Keratinocyte (primary cell): Measurements from ENCODE around the gene SCAPER. TPM values are rescaled to one million over a fixed set of nuclear protein-coding genes. Genes with fewer than 3 reads are reported as not detected.

Experiments
- DNase-seq: peaks from one replicate; pipeline ENCODE4 v3.0.0-alpha.2; 2011; ENCODE audit warnings: low read depth, missing footprints, low spot score
- FAIRE-seq: peaks from 2 replicates; lab custom pipeline; 2011; peaks lifted over from hg19 to GRCh38; lab: Jason Lieb, UNC
- H2AFZ ChIP-seq: 2 replicates; pipeline ENCODE4 v1.6.0; 2012; ENCODE audit warnings: low read length, control low read depth, inconsistent platforms; ENCODE audit not compliant: control insufficient read depth
- H3K27ac ChIP-seq: 2 replicates; pipeline ENCODE4 v1.5.1; 2011; ENCODE audit warnings: low read length; ENCODE audit not compliant: control insufficient read depth, insufficient read depth
- H3K27me3 ChIP-seq: 3 replicates; pipeline ENCODE4 v1.6.0; 2011; ENCODE audit warnings: low read length; ENCODE audit not compliant: control insufficient read depth, insufficient read depth; ENCODE audit errors: extremely low read depth
- H3K36me3 ChIP-seq, 2 experiments: 2 replicates in 1 of 2; 3 replicates in 1 of 2; pipeline ENCODE4 v1.5.1; 2011; ENCODE audit warnings: low read length in 2 of 2, mild to moderate bottlenecking in 1 of 2; ENCODE audit not compliant: control insufficient read depth in 2 of 2, insufficient read depth in 2 of 2; ENCODE audit errors: extremely low read depth in 1 of 2
- H3K4me1 ChIP-seq: 3 replicates; pipeline ENCODE4 v1.5.1; 2011; ENCODE audit warnings: low read length; ENCODE audit not compliant: control insufficient read depth, insufficient read depth; ENCODE audit errors: extremely low read depth
- H3K4me2 ChIP-seq: 3 replicates; pipeline ENCODE4 v1.6.0; 2011; ENCODE audit warnings: low read depth, low read length; ENCODE audit not compliant: control insufficient read depth, insufficient read depth; ENCODE audit errors: extremely low read depth
- H3K4me3 ChIP-seq, 3 experiments: fragments of 200-600 bp in 1 of 3; sonication (generic) in 1 of 3; 2 replicates in 2 of 3; 3 replicates in 1 of 3; pipeline ENCODE4 v1.5.1; 2011 to 2016; ENCODE audit warnings: low read length in 3 of 3, mild to moderate bottlenecking in 3 of 3, control low read depth in 2 of 3, inconsistent platforms in 1 of 3, low read depth in 1 of 3, mixed read lengths in 1 of 3, mixed run types in 1 of 3, moderate library complexity in 1 of 3; ENCODE audit not compliant: control insufficient read depth in 2 of 3, insufficient read depth in 2 of 3; ENCODE audit errors: extremely low read depth in 1 of 3
- H3K79me2 ChIP-seq: 2 replicates; pipeline ENCODE4 v1.6.0; 2012; ENCODE audit warnings: low read length; ENCODE audit not compliant: control insufficient read depth, insufficient read depth
- H3K9ac ChIP-seq: 3 replicates; pipeline ENCODE4 v1.6.0; 2011; ENCODE audit warnings: low read length; ENCODE audit not compliant: control insufficient read depth, insufficient read depth; ENCODE audit errors: extremely low read depth
- H3K9me1 ChIP-seq: 3 replicates; pipeline ENCODE4 v1.6.0; 2011; ENCODE audit warnings: low read length; ENCODE audit not compliant: control insufficient read depth, insufficient read depth; ENCODE audit errors: extremely low read depth
- H3K9me3 ChIP-seq: 2 replicates; pipeline ENCODE4 v1.5.1; 2012; ENCODE audit warnings: low read depth, low read length; ENCODE audit not compliant: control insufficient read depth
- H4K20me1 ChIP-seq: 3 replicates; pipeline ENCODE4 v1.6.0; 2011; ENCODE audit warnings: low read length; ENCODE audit not compliant: control insufficient read depth, insufficient read depth; ENCODE audit errors: extremely low read depth
- CTCF ChIP-seq, 3 experiments: IDR thresholded peaks in 1 of 3; conservative IDR thresholded peaks in 1 of 3; optimal IDR thresholded peaks in 1 of 3; 2 replicates in 2 of 3; 3 replicates in 1 of 3; pipeline versions ENCODE3 to v1.5.1; 2011; ENCODE audit warnings: low read length in 3 of 3, mild to moderate bottlenecking in 3 of 3, moderate library complexity in 2 of 3, control low read depth in 1 of 3, inconsistent platforms in 1 of 3; ENCODE audit not compliant: insufficient read depth in 2 of 3; ENCODE audit errors: extremely low read depth in 1 of 3
- EZH2 ChIP-seq: IDR thresholded peaks from one replicate; pipeline ENCODE4 v1.6.1; 2012; ENCODE audit warnings: inconsistent platforms, mild to moderate bottlenecking, low read length, moderate library complexity
- dilution Hi-C: fragments of 300-500 bp; cut with MboI; formaldehyde crosslinking; loops from one replicate; pipeline ENCODE4 v1.7.0; 2020; ENCODE audit warnings: low sequenced_read_pairs; ENCODE audit not compliant: extremely low pct_ligation_motif_present
- polyA plus RNA-seq, 5 experiments: library from polyadenylated mRNA; depleted of rRNA in 3 of 5; stranded (reverse) in 3 of 5; stranded (forward) in 1 of 5; unstranded in 1 of 5; fragments of >200 nt; gene quantifications; 1 replicate in 1 of 5; 2 replicates in 3 of 5; 3 replicates in 1 of 5; pipeline versions ENCODE4 v1.2.1 to v1.2.3, GENCODE V29; 2011 to 2012; ENCODE audit warnings: missing spikeins in 2 of 5, low read depth in 1 of 5, low replicate concordance in 1 of 5

The SCAPER gene
- polyA plus RNA-seq, 1 donor (not counting 4 experiments of a cell fraction or from before 2014, with no cell fraction given): 5.2 TPM

GRCh38 chr15:76718863-76719262 lies 186.3 kb downstream of the SCAPER start:
- DNase-seq (no peak), FAIRE-seq (no peak)
- no peak overlapping the region for H3K27ac ChIP-seq
- H3K27me3 ChIP-seq: no peaks in the 10 kb centered on the region
- H3K4me3 ChIP-seq: no peak overlapping the region
- H3K9me3 ChIP-seq: no peaks in the 10 kb centered on the region
- no peaks in the 10 kb centered on the region for H3K4me1 ChIP-seq
- TF ChIP-seq CTCF (optimal IDR thresholded peaks at IDR 0.05 in 1 of 3, IDR thresholded peaks at IDR 0.05 in 1 of 3, conservative IDR thresholded peaks at IDR 0.05 in 1 of 3; ENCODE audit: extremely low read depth in 1 of 3, insufficient read depth in 2 of 3, low read length in 3 of 3) (no peak), EZH2 (no peak)
- no peak overlapping the region for H3K9ac ChIP-seq
- no peaks in the 10 kb centered on the region for H3K79me2 ChIP-seq
- H3K9me1 ChIP-seq: no peaks in the 10 kb centered on the region
- no peak overlapping the region for H2AFZ ChIP-seq
- no peaks in the 10 kb centered on the region for H4K20me1 ChIP-seq
- H3K4me2 ChIP-seq: no peak overlapping the region
- no peaks in the 10 kb centered on the region for H3K36me3 ChIP-seq
- dilution Hi-C loops: no loop called here

DNA sequence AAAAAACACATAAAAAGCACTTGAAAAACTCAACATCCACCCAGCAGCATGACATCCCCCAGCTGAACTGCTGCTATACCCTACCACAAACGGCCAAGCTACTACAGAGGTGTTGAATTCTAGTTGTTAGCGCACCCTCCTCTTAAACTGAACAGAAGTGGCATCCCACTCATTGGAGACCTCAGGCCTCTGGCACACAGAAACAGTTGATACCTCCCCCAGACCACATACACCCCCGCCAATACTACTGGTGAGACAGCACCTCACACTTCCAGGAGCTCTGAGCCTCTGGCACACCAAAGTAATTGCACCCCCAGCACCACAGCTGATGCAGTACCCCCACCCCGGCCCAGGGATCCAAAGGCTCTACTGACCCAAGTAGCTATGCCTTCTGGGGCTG lies 190.2 kb downstream of the SCAPER start:
- dilution Hi-C loops: no loop called here
- TF ChIP-seq CTCF (optimal IDR thresholded peaks at IDR 0.05 in 1 of 3, IDR thresholded peaks at IDR 0.05 in 1 of 3, conservative IDR thresholded peaks at IDR 0.05 in 1 of 3; ENCODE audit: extremely low read depth in 1 of 3, insufficient read depth in 2 of 3, low read length in 3 of 3) (no peak), EZH2 (no peak)

More for the DNA sequence above, 190.2 kb downstream of the SCAPER start:
- no peaks in the 10 kb centered on the region for H3K36me3 ChIP-seq
- H3K9ac ChIP-seq: no peak overlapping the region
- H3K27me3 ChIP-seq: no peaks in the 10 kb centered on the region
- H3K4me1 ChIP-seq: no peaks in the 10 kb centered on the region
- no peak overlapping the region for H3K27ac ChIP-seq
- DNase-seq (no peak), FAIRE-seq (no peak)
- no peaks in the 10 kb centered on the region for H3K9me1 ChIP-seq
- H3K4me2 ChIP-seq: no peak overlapping the region
- no peaks in the 10 kb centered on the region for H4K20me1 ChIP-seq
- H2AFZ ChIP-seq: no peak overlapping the region
- no peak overlapping the region for H3K4me3 ChIP-seq
- no peaks in the 10 kb centered on the region for H3K9me3 ChIP-seq
- H3K79me2 ChIP-seq: no peaks in the 10 kb centered on the region
